HepG2 (cell line): Measurements from ENCODE around the gene JPT1. TPM values are rescaled to one million over a fixed set of nuclear protein-coding genes. Genes with fewer than 3 reads are reported as not detected.

Source experiments
- ATAC-seq: fragments of 200-7000 bp; cut with Tn5 transposase; 3 replicates; pipeline ENCODE4 v1.9.1; 2020; ENCODE audit warnings: mild to moderate bottlenecking, moderate library complexity
- BruUV-seq: library from RNA; stranded (reverse); fragments of 400-500 nt; replicated peaks from 2 replicates; lab custom pipeline; 2021; lab: Mats Ljungman, UMichigan
- CTCF ChIA-PET: fragments of 300-600 bp; formaldehyde crosslinking; extraction: SDS; loops from one replicate; lab custom pipeline; 2021; ENCODE audit warnings: low total read pairs, inconsistent platforms, low intra/inter-chr PET ratio; lab: Yijun Ruan, JAX
- POLR2A ChIA-PET: fragments of 350-600 bp; sonication (Branson Sonifier 250); formaldehyde crosslinking; loops from one replicate; lab custom pipeline; 2020; ENCODE audit warnings: antibody characterized with exemption, inconsistent platforms; lab: Yijun Ruan, JAX
- DNase-seq: peaks from one replicate; pipeline ENCODE4 v3.0.0-alpha.2; 2015; ENCODE audit warnings: low spot score
- FAIRE-seq: peaks from 3 replicates; lab custom pipeline; 2011; peaks lifted over from hg19 to GRCh38; lab: Jason Lieb, UNC
- H2AFZ ChIP-seq: one replicate; pipeline ENCODE4 v1.6.1; 2011; ENCODE audit warnings: low read length, inconsistent platforms
- H3K27ac ChIP-seq: fragments of 300-600 bp; 3 replicates; pipeline ENCODE4 v1.8.0; 2011; ENCODE audit warnings: mixed run types, mild to moderate bottlenecking, mixed read lengths, low read length, inconsistent platforms; ENCODE audit not compliant: insufficient read depth; ENCODE audit errors: extremely low read length
- H3K27me3 ChIP-seq, 2 experiments: fragments of 200-600 bp in 1 of 2; 2 replicates in 1 of 2; 3 replicates in 1 of 2; pipeline versions ENCODE4 v1.6.0 to v1.8.0; 2011; ENCODE audit warnings: low read length in 2 of 2, mild to moderate bottlenecking in 2 of 2, moderate library complexity in 2 of 2, inconsistent platforms in 1 of 2; ENCODE audit not compliant: insufficient read depth in 2 of 2, control insufficient read depth in 1 of 2
- H3K36me3 ChIP-seq, 2 experiments: fragments of 200-600 bp in 1 of 2; replicated peaks in 1 of 2; 2 replicates in 1 of 2; 3 replicates in 1 of 2; pipeline versions ENCODE4 v1.5.1 to v1.8.0; 2011; ENCODE audit warnings: low read length in 2 of 2, inconsistent platforms in 1 of 2; ENCODE audit not compliant: insufficient read depth in 2 of 2, control insufficient read depth in 1 of 2
- H3K4me1 ChIP-seq: 2 replicates; pipeline ENCODE4 v1.5.1; 2012; ENCODE audit warnings: low read length, inconsistent platforms; ENCODE audit not compliant: insufficient read depth
- H3K4me2 ChIP-seq: 2 replicates; pipeline ENCODE4 v1.6.0; 2011; ENCODE audit warnings: low read depth, low read length, inconsistent platforms
- H3K4me3 ChIP-seq, 3 experiments: fragments of 200-600 bp in 1 of 3; sonication (generic), shearing (Covaris generic) in 1 of 3; replicated peaks in 1 of 3; 2 replicates each; pipeline ENCODE4 v1.5.1; 2011 to 2016; ENCODE audit warnings: low read length in 3 of 3, inconsistent platforms in 2 of 3, low read depth in 2 of 3, mild to moderate bottlenecking in 2 of 3, control low read depth in 1 of 3, mixed read lengths in 1 of 3; ENCODE audit not compliant: insufficient read depth in 1 of 3
- H3K79me2 ChIP-seq: one replicate; pipeline ENCODE4 v1.6.1; 2011; ENCODE audit warnings: low read length, inconsistent platforms; ENCODE audit not compliant: insufficient read depth
- H3K9ac ChIP-seq: 2 replicates; pipeline ENCODE4 v1.6.0; 2011; ENCODE audit warnings: mild to moderate bottlenecking, low read depth, low read length, inconsistent platforms; ENCODE audit not compliant: insufficient read depth
- H3K9me3 ChIP-seq: 2 replicates; pipeline ENCODE4 v1.5.1; 2012; ENCODE audit warnings: mild to moderate bottlenecking, low read length
- H4K20me1 ChIP-seq: 2 replicates; pipeline ENCODE4 v1.6.0; 2011; ENCODE audit warnings: inconsistent platforms, mild to moderate bottlenecking, low read length, moderate library complexity; ENCODE audit not compliant: insufficient read depth
- ARID2 ChIP-seq: sonication (generic); formaldehyde crosslinking; IDR thresholded peaks from 2 replicates; pipeline ENCODE4 v1.8.1; 2022; ENCODE audit warnings: mild to moderate bottlenecking, missing genetic modification reagents, borderline replicate concordance
- IKZF5 ChIP-seq: IDR thresholded peaks from 2 replicates; pipeline ENCODE4 v1.6.1; 2018; ENCODE audit warnings: missing genetic modification reagents, mild to moderate bottlenecking, missing compliant biosample characterization
- NFKB2 ChIP-seq: sonication (generic); formaldehyde crosslinking; IDR thresholded peaks from 2 replicates; pipeline ENCODE4 v1.4.0; 2020; ENCODE audit warnings: missing genetic modification reagents, borderline replicate concordance
- POGZ ChIP-seq: sonication (generic); formaldehyde crosslinking; IDR thresholded peaks from 2 replicates; pipeline ENCODE4 v1.4.0; 2020; ENCODE audit warnings: mild to moderate bottlenecking, missing genetic modification reagents
- SAP130 ChIP-seq: IDR thresholded peaks from 2 replicates; pipeline ENCODE4 v1.6.1; 2016; ENCODE audit warnings: low read depth
- ZNF280B ChIP-seq: sonication (generic); formaldehyde crosslinking; IDR thresholded peaks from 2 replicates; pipeline ENCODE4 v1.5.0; 2020; ENCODE audit warnings: missing genetic modification reagents, mild to moderate bottlenecking, borderline replicate concordance
- ZNF282 ChIP-seq: fragments of 450-650 bp; IDR thresholded peaks from 2 replicates; pipeline ENCODE4 v1.6.1; 2018; ENCODE audit not compliant: partially characterized antibody
- ZNF441 ChIP-seq: sonication (generic); formaldehyde crosslinking; IDR thresholded peaks from 2 replicates; pipeline ENCODE4 v1.7.0; 2021; ENCODE audit warnings: missing genetic modification reagents, borderline replicate concordance
- ZNF503 ChIP-seq: sonication (generic); formaldehyde crosslinking; IDR thresholded peaks from 2 replicates; pipeline ENCODE4 v1.4.0; 2020; ENCODE audit warnings: missing genetic modification reagents
- ZNF724P ChIP-seq: sonication (generic); formaldehyde crosslinking; IDR thresholded peaks from 2 replicates; pipeline ENCODE4 v1.8.0; 2022; ENCODE audit warnings: missing genetic modification reagents, borderline replicate concordance
- ZSCAN12 ChIP-seq: sonication (generic); formaldehyde crosslinking; IDR thresholded peaks from 2 replicates; pipeline ENCODE4 v1.9.0; 2021; ENCODE audit warnings: mild to moderate bottlenecking, missing genetic modification reagents
- WGBS: methylation state at CpG from one replicate; pipeline ENCODE4 v1.1.6; 2017; ENCODE audit warnings: low lambda C conversion rate; 5-methylcytosine and 5-hydroxymethylcytosine counted together
- in situ Hi-C: cut with HindIII; loops from 2 replicates; pipeline ENCODE4 v1.10.0; 2017; ENCODE audit warnings: low pct_unique_long_range_greater_than_20kb; ENCODE audit not compliant: extremely low pct_ligation_motif_present
- intact Hi-C: fragments of 100-400 bp; cut with micrococcal nuclease; formaldehyde crosslinking; loops from one replicate; pipeline ENCODE4 v1.10.0; 2022; ENCODE audit not compliant: unreplicated experiment
- polyA plus RNA-seq, 8 experiments: library from polyadenylated mRNA; depleted of rRNA in 3 of 8; stranded (reverse) in 7 of 8; unstranded in 1 of 8; fragments of >200 nt; fragmentation: Illumina TruSeq in 4 of 8; extraction: Trizol in 4 of 8; gene quantifications; 2 replicates each; pipeline versions ENCODE4 v1.2.1 to v1.2.3, GENCODE V29; 2011 to 2016; ENCODE audit warnings: low read depth in 4 of 8, missing spikeins in 1 of 8, mixed read lengths in 1 of 8; ENCODE audit not compliant: insufficient read depth in 1 of 8
- total RNA-seq, 5 experiments: library from RNA; depleted of rRNA; stranded (reverse); fragments of >200 nt; fragmentation: Illumina TruSeq; extraction: Trizol; gene quantifications; 2 replicates each; pipeline ENCODE4 v1.2.3, GENCODE V29; 2016; ENCODE audit warnings: low read depth in 1 of 5
- TF ChIP-seq, protein P1 (sequence below): sonication (generic); formaldehyde crosslinking; IDR thresholded peaks from 2 replicates; pipeline ENCODE4 v1.4.0; 2020; ENCODE audit warnings: missing genetic modification reagents
- TF ChIP-seq, protein P2 (sequence below): sonication (generic); formaldehyde crosslinking; conservative IDR thresholded peaks from 2 replicates; pipeline ENCODE4 v1.4.0; 2020; ENCODE audit warnings: missing genetic modification reagents

The JPT1 gene
- total and polyA plus RNA-seq, 2 of the 13 experiments (the other 11 are each of a cell fraction or from before 2014, with no cell fraction given) = 43.3 to 256 TPM

- H2AFZ ChIP-seq = no peak overlapping the region
- peaks cover 60% of the 10 kb centered on the region for H3K79me2 ChIP-seq
- peak overlapping the region; percentile 95 for H3K9ac ChIP-seq
- H3K36me3 ChIP-seq = peaks cover 16 to 34% of the 10 kb centered on the region in 2 experiments
- peak overlapping the region; percentile 92 to 98 (median 96); a peak in 5 of 6 replicates for H3K4me3 ChIP-seq
- ATAC-seq (no peak), FAIRE-seq (no peak), DNase-seq (no peak)
- H3K27me3 ChIP-seq = no peaks in the 10 kb centered on the region; a peak in 1 of 5 replicates
- ChIA-PET POLR2A (interaction anchor here (0.7 to 1.9 kb wide), 4 partner anchors 10 to 50 kb away, joined by 3 to 5 read pairs (median 3); partner anchors contain the start of gene NT5C), CTCF (no interaction called here)
- peaks cover 15% of the 10 kb centered on the region for H4K20me1 ChIP-seq
- H3K27ac ChIP-seq = peak overlapping the region; percentile 96
- 14% methylated on average over 7 of the region's 8 CpGs for WGBS
- in situ Hi-C loops = no loop called here
- H3K4me2 ChIP-seq = peak overlapping the region; percentile 94
- H3K4me1 ChIP-seq = peaks cover 40% of the 10 kb centered on the region
- no peaks in the 10 kb centered on the region for H3K9me3 ChIP-seq
- no TSS peak for BruUV-seq
- intact Hi-C loops = no loop called here
- TF ChIP-seq IKZF5 (CRISPR knock-in tag) (no peak), NFKB2 (no peak), ZNF724P (CRISPR knock-in tag) (no peak), ZNF280B (CRISPR knock-in tag) (no peak), ZNF441 (CRISPR knock-in tag) (no peak), ZNF282 (no peak), ZNF503 (CRISPR knock-in tag) (no peak), ZSCAN12 (CRISPR knock-in tag) (no peak), POGZ (no peak), SAP130 (peak; percentile 43), ARID2 (CRISPR knock-in tag) (0 out of 2 replicates have a peak, but pooled peaks have one; percentile 8)
- TF ChIP-seq, protein P1, sequence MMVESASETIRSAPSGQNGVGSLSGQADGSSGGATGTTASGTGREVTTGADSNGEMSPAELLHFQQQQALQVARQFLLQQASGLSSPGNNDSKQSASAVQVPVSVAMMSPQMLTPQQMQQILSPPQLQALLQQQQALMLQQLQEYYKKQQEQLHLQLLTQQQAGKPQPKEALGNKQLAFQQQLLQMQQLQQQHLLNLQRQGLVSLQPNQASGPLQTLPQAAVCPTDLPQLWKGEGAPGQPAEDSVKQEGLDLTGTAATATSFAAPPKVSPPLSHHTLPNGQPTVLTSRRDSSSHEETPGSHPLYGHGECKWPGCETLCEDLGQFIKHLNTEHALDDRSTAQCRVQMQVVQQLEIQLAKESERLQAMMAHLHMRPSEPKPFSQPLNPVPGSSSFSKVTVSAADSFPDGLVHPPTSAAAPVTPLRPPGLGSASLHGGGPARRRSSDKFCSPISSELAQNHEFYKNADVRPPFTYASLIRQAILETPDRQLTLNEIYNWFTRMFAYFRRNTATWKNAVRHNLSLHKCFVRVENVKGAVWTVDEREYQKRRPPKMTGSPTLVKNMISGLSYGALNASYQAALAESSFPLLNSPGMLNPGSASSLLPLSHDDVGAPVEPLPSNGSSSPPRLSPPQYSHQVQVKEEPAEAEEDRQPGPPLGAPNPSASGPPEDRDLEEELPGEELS (CRISPR knock-in tag) = no peak
- TF ChIP-seq, protein P2, sequence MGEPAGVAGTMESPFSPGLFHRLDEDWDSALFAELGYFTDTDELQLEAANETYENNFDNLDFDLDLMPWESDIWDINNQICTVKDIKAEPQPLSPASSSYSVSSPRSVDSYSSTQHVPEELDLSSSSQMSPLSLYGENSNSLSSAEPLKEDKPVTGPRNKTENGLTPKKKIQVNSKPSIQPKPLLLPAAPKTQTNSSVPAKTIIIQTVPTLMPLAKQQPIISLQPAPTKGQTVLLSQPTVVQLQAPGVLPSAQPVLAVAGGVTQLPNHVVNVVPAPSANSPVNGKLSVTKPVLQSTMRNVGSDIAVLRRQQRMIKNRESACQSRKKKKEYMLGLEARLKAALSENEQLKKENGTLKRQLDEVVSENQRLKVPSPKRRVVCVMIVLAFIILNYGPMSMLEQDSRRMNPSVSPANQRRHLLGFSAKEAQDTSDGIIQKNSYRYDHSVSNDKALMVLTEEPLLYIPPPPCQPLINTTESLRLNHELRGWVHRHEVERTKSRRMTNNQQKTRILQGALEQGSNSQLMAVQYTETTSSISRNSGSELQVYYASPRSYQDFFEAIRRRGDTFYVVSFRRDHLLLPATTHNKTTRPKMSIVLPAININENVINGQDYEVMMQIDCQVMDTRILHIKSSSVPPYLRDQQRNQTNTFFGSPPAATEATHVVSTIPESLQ = no peak
Measured at GRCh38 chr17:75181110-75181509, 26.8 kb upstream of the JPT1 start.
